ENCODE data around the gene NOSTRIN. TPM values are rescaled to one million over a fixed set of nuclear protein-coding genes. Genes with fewer than 3 reads are reported as not detected.

NOSTRIN gene
- total RNA-seq, 2 donors from 2014 or later, result 5.3 to 18.3 TPM

- Histone ChIP-seq H3K27me3 (replicated peaks; ENCODE audit: insufficient read depth) (no peaks in the 10 kb centered on the region), H3K36me3 (no peaks in the 10 kb centered on the region), H3K9me3 (no peaks in the 10 kb centered on the region), H3K4me1 (ENCODE audit: control insufficient read depth in 1 of 2, low read depth in 2 of 2) (no peaks in the 10 kb centered on the region), H3K27ac (no peak overlapping the region), H3K4me3 (no peak overlapping the region)
- ATAC-seq (ENCODE audit: insufficient number of reproducible peaks, low FRiP score, low read depth) (no peak), DNase-seq (ENCODE audit: low spot score) (no peak)
- TF ChIP-seq CTCF (IDR thresholded peaks at IDR 0.05), result no peak
These were observed 101.9 kb downstream of the NOSTRIN start for GRCh38 chr2:168904358-168904757.

GRCh38 chr2:168907940-168908662 lies 105.7 kb downstream of the NOSTRIN start:
- H3K27ac ChIP-seq, result no peak overlapping the region
- H3K36me3 ChIP-seq, result no peaks in the 10 kb centered on the region
- no peak overlapping the region for H3K4me3 ChIP-seq
- no peaks in the 10 kb centered on the region for H3K27me3 ChIP-seq (replicated peaks; ENCODE audit: insufficient read depth)
- H3K9me3 ChIP-seq, result no peaks in the 10 kb centered on the region
- peaks cover 0 to 5% of the 10 kb centered on the region in 2 donors for H3K4me1 ChIP-seq (ENCODE audit: control insufficient read depth in 1 of 2, low read depth in 2 of 2)
- ATAC-seq (ENCODE audit: insufficient number of reproducible peaks, low FRiP score, low read depth), result no peak
- TF ChIP-seq CTCF (IDR thresholded peaks at IDR 0.05), result no peak
- no peak for DNase-seq (ENCODE audit: low spot score)

GRCh38 chr2:168910330-168910729 lies 107.9 kb downstream of the NOSTRIN start:
- no peak for ATAC-seq (ENCODE audit: insufficient number of reproducible peaks, low FRiP score, low read depth)
- H3K4me3 ChIP-seq, result no peak overlapping the region
- no peaks in the 10 kb centered on the region for H3K36me3 ChIP-seq
- no peak for TF ChIP-seq CTCF (IDR thresholded peaks at IDR 0.05)
- no peaks in the 10 kb centered on the region for H3K9me3 ChIP-seq
- DNase-seq (ENCODE audit: low spot score), result no peak
- no peak overlapping the region for H3K27ac ChIP-seq
- no peaks in the 10 kb centered on the region for H3K27me3 ChIP-seq (replicated peaks; ENCODE audit: insufficient read depth)
- H3K4me1 ChIP-seq (ENCODE audit: control insufficient read depth in 1 of 2, low read depth in 2 of 2), result peaks cover 0 to 5% of the 10 kb centered on the region in 2 donors

- no peak for DNase-seq (ENCODE audit: low spot score)
- H3K9me3 ChIP-seq, result no peaks in the 10 kb centered on the region
- peak overlapping the region; percentile 45 for H3K4me3 ChIP-seq
- H3K36me3 ChIP-seq, result no peaks in the 10 kb centered on the region
- no peaks in the 10 kb centered on the region for H3K27me3 ChIP-seq (replicated peaks; ENCODE audit: insufficient read depth)
- no peak overlapping the region for H3K27ac ChIP-seq
- TF ChIP-seq CTCF (IDR thresholded peaks at IDR 0.05), result no peak
- H3K4me1 ChIP-seq (ENCODE audit: control insufficient read depth in 1 of 2, low read depth in 2 of 2), result peaks cover 0 to 5% of the 10 kb centered on the region in 2 donors
- ATAC-seq (ENCODE audit: insufficient number of reproducible peaks, low FRiP score, low read depth), result no peak
These were observed 110.0 kb downstream of the NOSTRIN start for GRCh38 chr2:168912466-168912865.

GRCh38 chr2:168912901-168913369 lies 110.5 kb downstream of the NOSTRIN start:
- no peak overlapping the region for H3K27ac ChIP-seq
- H3K4me3 ChIP-seq, result peak overlapping the region; percentile 45
- DNase-seq (ENCODE audit: low spot score), result no peak

More at GRCh38 chr2:168912901-168913369, 110.5 kb downstream of the NOSTRIN start:
- Histone ChIP-seq H3K27me3 (replicated peaks; ENCODE audit: insufficient read depth) (no peaks in the 10 kb centered on the region), H3K4me1 (ENCODE audit: control insufficient read depth in 1 of 2, low read depth in 2 of 2) (peaks cover 0 to 5% of the 10 kb centered on the region in 2 donors), H3K9me3 (no peaks in the 10 kb centered on the region), H3K36me3 (no peaks in the 10 kb centered on the region)
- ATAC-seq (ENCODE audit: insufficient number of reproducible peaks, low FRiP score, low read depth), result no peak
- no peak for TF ChIP-seq CTCF (IDR thresholded peaks at IDR 0.05)

Data from thoracic aorta (tissue), 2 donors.